ENCODE results near the gene SERTAD3. TPM values are rescaled to one million over a fixed set of nuclear protein-coding genes. Genes with fewer than 3 reads are reported as not detected.
"Not testable (repeated sequence)": the region's sequence is repeated elsewhere in the genome, so short reads cannot be mapped to it uniquely, and the experiment has no call there.

Gene SERTAD3
- polyA plus RNA-seq, 1 donor from 2014 or later, result 29.2 TPM

- peak overlapping the region; percentile 53 to 87 (median 73) for H3K27ac Mint-ChIP-seq
- no peaks in the 10 kb centered on the region for H3K9me3 Mint-ChIP-seq
- no peaks in the 10 kb centered on the region for H3K36me3 Mint-ChIP-seq
- H3K4me3 Mint-ChIP-seq, result peak overlapping the region; percentile 54 to 91 (median 84)
- peaks cover 14 to 28% (median 24%) of the 10 kb centered on the region in 3 donors for H3K4me1 Mint-ChIP-seq
- peaks cover 5% of the 10 kb centered on the region for H3K27me3 Mint-ChIP-seq
These were observed 21.0 kb upstream of the SERTAD3 start for GRCh38 chr19:40465025-40465556.

- H3K27ac Mint-ChIP-seq, result peak overlapping the region in 2 of 3 donors; percentile 53 to 73
- H3K36me3 Mint-ChIP-seq, result no peaks in the 10 kb centered on the region
- peaks cover 14 to 28% (median 24%) of the 10 kb centered on the region in 3 donors for H3K4me1 Mint-ChIP-seq
- peaks cover 5% of the 10 kb centered on the region for H3K27me3 Mint-ChIP-seq
- H3K4me3 Mint-ChIP-seq, result peak overlapping the region; percentile 54 to 91 (median 84)
- no peaks in the 10 kb centered on the region for H3K9me3 Mint-ChIP-seq
These were observed 20.2 kb upstream of the SERTAD3 start for GRCh38 chr19:40464059-40465024.

GRCh38 chr19:40463587-40464037 is 19.5 kb upstream of the SERTAD3 start:
- not testable (repeated sequence) for H3K27me3 Mint-ChIP-seq, H3K36me3 Mint-ChIP-seq, H3K9me3 Mint-ChIP-seq, H3K27ac Mint-ChIP-seq
- peak overlapping the region in 1 of 4 donors; percentile 49 for H3K4me3 Mint-ChIP-seq
- peaks cover 14 to 28% (median 24%) of the 10 kb centered on the region in 3 donors for H3K4me1 Mint-ChIP-seq

GRCh38 chr19:40461669-40462221 is 17.6 kb upstream of the SERTAD3 start:
- Mint-ChIP-seq H3K4me3 (peak overlapping the region in 3 of 4 donors; percentile 24 to 50 (median 47)), H3K4me1 (peaks cover 14 to 24% (median 24%) of the 10 kb centered on the region in 3 donors), H3K36me3 (no peaks in the 10 kb centered on the region), H3K9me3 (no peaks in the 10 kb centered on the region), H3K27ac (peak overlapping the region in 1 of 3 donors; percentile 63), H3K27me3 (peaks cover 4% of the 10 kb centered on the region)

- Mint-ChIP-seq H3K9me3 (no peaks in the 10 kb centered on the region), H3K27me3 (no peaks in the 10 kb centered on the region), H3K4me1 (peaks cover 9 to 15% (median 15%) of the 10 kb centered on the region in 3 donors), H3K36me3 (peaks cover under 1% of the 10 kb centered on the region), H3K27ac (no peak overlapping the region), H3K4me3 (no peak overlapping the region)
These were observed 16.1 kb upstream of the SERTAD3 start for GRCh38 chr19:40460185-40460584.

- Mint-ChIP-seq H3K36me3 (peaks cover 1% of the 10 kb centered on the region), H3K4me1 (peaks cover 9 to 10% (median 9%) of the 10 kb centered on the region in 3 donors), H3K4me3 (no peak overlapping the region), H3K27ac (no peak overlapping the region), H3K27me3 (no peaks in the 10 kb centered on the region), H3K9me3 (no peaks in the 10 kb centered on the region)
These were observed 14.5 kb upstream of the SERTAD3 start for GRCh38 chr19:40458597-40458974.

- no peak overlapping the region for H3K27ac Mint-ChIP-seq
- H3K9me3 Mint-ChIP-seq, result no peaks in the 10 kb centered on the region
- peaks cover 1% of the 10 kb centered on the region for H3K36me3 Mint-ChIP-seq
- no peak overlapping the region for H3K4me3 Mint-ChIP-seq
- H3K27me3 Mint-ChIP-seq, result no peaks in the 10 kb centered on the region
- peaks cover 8 to 10% (median 9%) of the 10 kb centered on the region in 3 donors for H3K4me1 Mint-ChIP-seq
These were observed 13.9 kb upstream of the SERTAD3 start for GRCh38 chr19:40457953-40458596.

GRCh38 chr19:40457048-40457447 is 12.9 kb upstream of the SERTAD3 start:
- H3K4me1 Mint-ChIP-seq, result peaks cover 5 to 7% (median 7%) of the 10 kb centered on the region in 3 donors
- peaks cover 1% of the 10 kb centered on the region for H3K36me3 Mint-ChIP-seq
- H3K27me3 Mint-ChIP-seq, result no peaks in the 10 kb centered on the region
- H3K27ac Mint-ChIP-seq, result no peak overlapping the region
- no peaks in the 10 kb centered on the region for H3K9me3 Mint-ChIP-seq
- no peak overlapping the region for H3K4me3 Mint-ChIP-seq

- not testable (repeated sequence) for H3K36me3 Mint-ChIP-seq, H3K27me3 Mint-ChIP-seq, H3K4me1 Mint-ChIP-seq, H3K9me3 Mint-ChIP-seq, H3K4me3 Mint-ChIP-seq, H3K27ac Mint-ChIP-seq
These were observed 9.8 kb upstream of the SERTAD3 start for GRCh38 chr19:40453943-40454342.

GRCh38 chr19:40453151-40453735 is 9.1 kb upstream of the SERTAD3 start:
- no peaks in the 10 kb centered on the region for H3K9me3 Mint-ChIP-seq
- no peaks in the 10 kb centered on the region for H3K27me3 Mint-ChIP-seq
- H3K36me3 Mint-ChIP-seq, result peaks cover 5% of the 10 kb centered on the region
- peaks cover 0 to 2% (median 0%) of the 10 kb centered on the region in 3 donors for H3K4me1 Mint-ChIP-seq
- no peak overlapping the region for H3K4me3 Mint-ChIP-seq
- no peak overlapping the region for H3K27ac Mint-ChIP-seq

- H3K4me3 Mint-ChIP-seq, result peak overlapping the region in 1 of 4 donors; percentile 40
- peaks cover 0 to 2% (median 0%) of the 10 kb centered on the region in 3 donors for H3K4me1 Mint-ChIP-seq
- H3K27ac Mint-ChIP-seq, result no peak overlapping the region
These were observed 7.9 kb upstream of the SERTAD3 start for GRCh38 chr19:40452016-40452415.

GRCh38 chr19:40450664-40451063 is 6.5 kb upstream of the SERTAD3 start:
- Mint-ChIP-seq H3K36me3 (peaks cover 5% of the 10 kb centered on the region), H3K27ac (no peak overlapping the region), H3K4me1 (peaks cover 0 to 2% (median 0%) of the 10 kb centered on the region in 3 donors), H3K27me3 (no peaks in the 10 kb centered on the region), H3K9me3 (no peaks in the 10 kb centered on the region), H3K4me3 (no peak overlapping the region)

More at GRCh38 chr19:40452016-40452415, 7.9 kb upstream of the SERTAD3 start:
- H3K9me3 Mint-ChIP-seq, result no peaks in the 10 kb centered on the region
- peaks cover 5% of the 10 kb centered on the region for H3K36me3 Mint-ChIP-seq
- H3K27me3 Mint-ChIP-seq, result no peaks in the 10 kb centered on the region

GRCh38 chr19:40449506-40449905 is 5.4 kb upstream of the SERTAD3 start:
- H3K9me3 Mint-ChIP-seq, result no peaks in the 10 kb centered on the region
- peaks cover 0 to 6% (median 3%) of the 10 kb centered on the region in 3 donors for H3K4me1 Mint-ChIP-seq
- no peak overlapping the region for H3K4me3 Mint-ChIP-seq
- H3K27ac Mint-ChIP-seq, result no peak overlapping the region
- H3K27me3 Mint-ChIP-seq, result no peaks in the 10 kb centered on the region
- peaks cover 3% of the 10 kb centered on the region for H3K36me3 Mint-ChIP-seq

GRCh38 chr19:40446263-40446784 is 2.2 kb upstream of the SERTAD3 start:
- Mint-ChIP-seq H3K27ac (peak overlapping the region in 1 of 3 donors; percentile 96), H3K36me3 (peaks cover 8% of the 10 kb centered on the region), H3K27me3 (no peaks in the 10 kb centered on the region), H3K9me3 (no peaks in the 10 kb centered on the region), H3K4me3 (peak overlapping the region in 2 of 4 donors; percentile 57 to 65), H3K4me1 (peaks cover 13 to 14% (median 14%) of the 10 kb centered on the region in 3 donors)
